Mesodermal cell (in vitro differentiated cells): ENCODE data around the gene ATF7IP.
"Not testable (repeated sequence)": the region's sequence is repeated elsewhere in the genome, so short reads cannot be mapped to it uniquely, and the experiment has no call there.

Source experiments
- H3K27ac ChIP-seq: 2 replicates; pipeline ENCODE4 v1.7.0; 2013; ENCODE audit warnings: mild to moderate bottlenecking, low read depth, low read length, moderate library complexity; ENCODE audit not compliant: severe bottlenecking
- H3K36me3 ChIP-seq: 2 replicates; pipeline ENCODE4 v1.7.1; 2013; ENCODE audit warnings: mild to moderate bottlenecking, low read length, moderate library complexity; ENCODE audit not compliant: control insufficient read depth, insufficient read depth
- H3K4me1 ChIP-seq: one replicate; pipeline ENCODE4 v1.7.1; 2013; ENCODE audit warnings: mild to moderate bottlenecking, low read length; ENCODE audit not compliant: insufficient read depth, control insufficient read depth, poor library complexity, severe bottlenecking
- H3K4me3 ChIP-seq: 2 replicates; pipeline ENCODE4 v1.7.0; 2013; ENCODE audit warnings: low read length, control low read depth, mild to moderate bottlenecking; ENCODE audit not compliant: insufficient read depth, poor library complexity, severe bottlenecking; ENCODE audit errors: extremely low read depth
- H3K9me3 ChIP-seq: 2 replicates; pipeline ENCODE4 v1.7.1; 2013; ENCODE audit warnings: mild to moderate bottlenecking, low read length, moderate library complexity; ENCODE audit not compliant: control insufficient read depth
- WGBS, 2 experiments: methylation state at CpG; one replicate each; pipeline ENCODE4 v1.1.5; 2013; ENCODE audit warnings: missing lambda C conversion rate in 2 of 2; ENCODE audit not compliant: insufficient coverage in 2 of 2; 5-methylcytosine and 5-hydroxymethylcytosine counted together

The ATF7IP gene

DNA sequence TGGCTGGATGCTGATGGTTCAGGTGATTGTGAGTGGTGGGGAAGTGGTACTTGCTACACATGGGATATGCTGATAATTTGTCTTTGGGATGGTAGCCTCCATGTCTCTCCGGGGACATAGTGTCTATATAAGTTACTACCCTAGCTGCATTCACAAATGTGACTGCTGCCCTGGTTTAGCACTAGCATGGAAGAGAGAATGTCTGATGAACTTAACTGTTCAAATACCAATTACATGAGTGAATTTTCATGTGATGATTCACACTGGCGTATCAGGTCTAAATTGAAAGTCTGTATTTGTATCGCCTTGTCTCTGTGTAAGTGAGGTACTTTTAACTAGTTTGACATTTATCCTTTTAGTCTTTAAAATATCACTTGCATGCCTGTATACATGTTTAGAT, 34.4 kb downstream of the ATF7IP start:
- WGBS, 2 experiments: 88% methylated on average over 1 of the region's 3 CpGs; no CpG with 5 or more reads in 1 of the 2 experiments
- H3K36me3 ChIP-seq: peaks cover 10% of the 10 kb centered on the region

GRCh38 chr12:14400599-14400998, 35.1 kb downstream of the ATF7IP start:
- H3K9me3 ChIP-seq: no peaks in the 10 kb centered on the region
- H3K27ac ChIP-seq: no peak overlapping the region

More for the DNA sequence above, 34.4 kb downstream of the ATF7IP start:
- H3K4me1 ChIP-seq: peaks cover 5% of the 10 kb centered on the region
- no peak overlapping the region for H3K27ac ChIP-seq
- H3K4me3 ChIP-seq: no peak overlapping the region
- H3K9me3 ChIP-seq: no peaks in the 10 kb centered on the region

DNA sequence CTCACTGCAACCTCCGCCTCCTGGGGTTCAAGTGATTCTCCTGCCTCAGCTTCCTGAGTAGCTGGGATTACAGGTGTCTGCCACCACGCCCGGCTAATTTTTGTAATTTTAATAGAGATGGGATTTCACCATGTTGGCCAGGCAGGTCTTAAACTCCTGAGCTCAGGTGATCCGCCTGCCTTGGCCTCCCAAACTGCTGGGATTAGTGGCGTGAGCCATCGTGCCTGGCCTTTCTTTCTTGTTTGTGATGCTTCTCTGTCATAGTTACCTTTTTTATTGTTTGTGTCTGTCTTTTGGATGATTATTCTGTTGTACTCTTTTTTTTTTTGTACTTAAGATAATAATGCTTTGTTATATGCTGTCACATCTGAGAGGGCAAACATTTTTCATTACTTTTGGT, 35.8 kb downstream of the ATF7IP start:
- not testable (repeated sequence) for H3K4me1 ChIP-seq, H3K9me3 ChIP-seq, H3K27ac ChIP-seq, H3K4me3 ChIP-seq
- 87 to 94% methylated on average over 5 to 6 of the region's 6 CpGs for WGBS, 2 experiments
- H3K36me3 ChIP-seq: peaks cover 10% of the 10 kb centered on the region

More at GRCh38 chr12:14400599-14400998, 35.1 kb downstream of the ATF7IP start:
- WGBS, 2 experiments: no CpG with 5 or more reads among the region's 1 CpG
- Histone ChIP-seq H3K36me3 (peaks cover 10% of the 10 kb centered on the region), H3K4me3 (no peak overlapping the region), H3K4me1 (peaks cover 5% of the 10 kb centered on the region)

GRCh38 chr12:14402697-14403096, 37.2 kb downstream of the ATF7IP start:
- 78 to 80% methylated on average over 1 to 3 of the region's 4 CpGs for WGBS, 2 experiments
- H3K4me3 ChIP-seq: no peak overlapping the region
- H3K9me3 ChIP-seq: no peaks in the 10 kb centered on the region
- peaks cover 5% of the 10 kb centered on the region for H3K4me1 ChIP-seq
- no peak overlapping the region for H3K27ac ChIP-seq
- no peaks in the 10 kb centered on the region for H3K36me3 ChIP-seq

DNA sequence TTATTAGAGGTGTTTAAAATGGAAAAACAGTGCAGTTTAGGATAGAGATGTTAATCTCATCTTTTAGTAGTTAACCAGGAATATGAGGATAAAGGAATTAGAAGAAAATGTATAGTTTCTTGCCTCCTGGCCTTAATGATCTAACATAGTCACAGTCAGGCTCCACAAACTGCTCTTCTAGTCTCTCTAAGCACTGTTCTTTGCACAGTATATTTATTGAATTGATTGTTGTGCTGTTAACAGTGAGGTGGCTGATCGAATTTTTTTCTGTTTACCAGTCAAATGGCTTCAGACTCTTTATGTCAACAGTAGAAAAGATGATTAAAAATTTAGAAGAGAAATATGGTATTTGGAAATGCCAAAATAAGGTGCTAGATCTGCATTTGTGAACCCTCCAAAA, 37.8 kb downstream of the ATF7IP start:
- Histone ChIP-seq H3K27ac (no peak overlapping the region), H3K9me3 (no peaks in the 10 kb centered on the region), H3K36me3 (no peaks in the 10 kb centered on the region), H3K4me1 (peaks cover 5% of the 10 kb centered on the region), H3K4me3 (no peak overlapping the region)
- WGBS, 2 experiments: 60 to 100% methylated on average over 1 of the region's 1 CpG

GRCh38 chr12:14403711-14404196, 38.3 kb downstream of the ATF7IP start:
- Histone ChIP-seq H3K4me3 (no peak overlapping the region), H3K27ac (no peak overlapping the region), H3K36me3 (no peaks in the 10 kb centered on the region), H3K4me1 (peaks cover 5% of the 10 kb centered on the region), H3K9me3 (no peaks in the 10 kb centered on the region)
- WGBS, 2 experiments: no CpG with 5 or more reads among the region's 1 CpG

- H3K9me3 ChIP-seq: peaks cover 11% of the 10 kb centered on the region
- H3K4me3 ChIP-seq, H3K4me1 ChIP-seq, H3K27ac ChIP-seq, H3K36me3 ChIP-seq: not testable (repeated sequence)
- WGBS, 2 experiments: 100% methylated on average over 1 of the region's 2 CpGs
Measured at GRCh38 chr12:14405407-14405806, 39.9 kb downstream of the ATF7IP start.

DNA sequence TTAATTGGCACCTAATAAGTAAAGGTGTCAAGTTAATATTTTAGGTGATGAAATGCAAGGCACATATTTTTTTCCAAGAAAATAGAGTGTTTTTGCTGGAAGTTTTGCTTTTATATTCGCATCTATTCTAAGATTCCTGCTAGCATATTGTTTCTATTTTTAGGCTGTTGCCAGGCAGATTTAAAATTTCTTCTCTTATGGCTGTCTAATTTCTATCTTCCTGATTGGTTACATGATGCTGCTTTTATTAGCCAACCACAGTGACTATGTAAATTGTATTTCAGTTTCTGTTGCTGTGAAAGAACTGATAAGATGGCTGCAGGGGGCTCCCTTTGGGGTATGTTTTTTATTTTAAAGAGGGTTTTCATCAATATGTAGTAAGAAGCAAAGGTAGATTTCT, 42.7 kb downstream of the ATF7IP start:
- H3K27ac ChIP-seq: no peak overlapping the region
- no CpG with 5 or more reads among the region's 1 CpG for WGBS, 2 experiments

GRCh38 chr12:14410177-14410576, 44.7 kb downstream of the ATF7IP start:
- Histone ChIP-seq H3K4me3 (no peak overlapping the region), H3K36me3 (peaks cover 2% of the 10 kb centered on the region), H3K4me1 (peaks cover 3% of the 10 kb centered on the region), H3K9me3 (peaks cover 12% of the 10 kb centered on the region), H3K27ac (no peak overlapping the region)
- WGBS, 2 experiments: no CpG with 5 or more reads among the region's 5 CpGs

More for the DNA sequence above, 42.7 kb downstream of the ATF7IP start:
- H3K4me1 ChIP-seq: peaks cover 5% of the 10 kb centered on the region
- peaks cover 12% of the 10 kb centered on the region for H3K9me3 ChIP-seq
- peaks cover 2% of the 10 kb centered on the region for H3K36me3 ChIP-seq
- H3K4me3 ChIP-seq: no peak overlapping the region

GRCh38 chr12:14410841-14411569, 45.5 kb downstream of the ATF7IP start:
- Histone ChIP-seq H3K9me3 (peaks cover 12% of the 10 kb centered on the region), H3K27ac (no peak overlapping the region), H3K4me3 (no peak overlapping the region), H3K4me1 (peaks cover 3% of the 10 kb centered on the region), H3K36me3 (peaks cover 2% of the 10 kb centered on the region)
- WGBS, 2 experiments: 92 to 100% methylated on average over 1 to 2 of the region's 6 CpGs

DNA sequence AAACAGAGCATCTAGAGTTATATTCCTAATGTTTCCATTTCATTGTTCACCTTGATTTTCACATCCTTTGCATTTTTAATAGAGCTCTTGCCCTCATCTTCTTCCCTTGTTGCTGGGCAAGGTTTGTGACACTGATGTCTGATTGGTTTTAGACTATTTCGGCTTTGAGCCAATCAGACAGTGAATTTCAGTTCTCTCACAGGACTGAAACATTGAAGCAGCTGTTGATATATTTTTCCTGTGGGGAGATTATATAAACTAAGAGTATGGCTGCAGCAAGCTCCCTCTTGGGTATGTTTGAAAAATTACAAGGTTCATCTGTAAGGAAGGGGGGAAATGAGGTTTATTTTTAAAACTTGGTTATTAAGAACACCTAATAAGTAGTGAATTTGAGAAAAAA, 51.2 kb downstream of the ATF7IP start:
- H3K4me3 ChIP-seq: no peak overlapping the region
- WGBS, 2 experiments: 100% methylated on average over 1 of the region's 1 CpG; no CpG with 5 or more reads in 1 of the 2 experiments
- peaks cover 6% of the 10 kb centered on the region for H3K9me3 ChIP-seq
- H3K4me1 ChIP-seq: peaks cover 11% of the 10 kb centered on the region
- peaks cover 14% of the 10 kb centered on the region for H3K36me3 ChIP-seq
- peak overlapping the region; percentile 65 for H3K27ac ChIP-seq
